HUES64 (cell line): ENCODE measurements around the gene MAN2B2.

Experiments used
- H3K27ac ChIP-seq: 2 replicates; pipeline ENCODE4 v1.7.0; 2013; ENCODE audit warnings: low read depth, low read length, inconsistent platforms
- H3K27me3 ChIP-seq: 2 replicates; pipeline ENCODE4 v1.6.1; 2013; ENCODE audit warnings: mild to moderate bottlenecking, low read length; ENCODE audit not compliant: insufficient read depth
- H3K36me3 ChIP-seq: 2 replicates; pipeline ENCODE4 v1.6.1; 2013; ENCODE audit warnings: mild to moderate bottlenecking, low read length; ENCODE audit not compliant: insufficient read depth
- H3K4me1 ChIP-seq: 2 replicates; pipeline ENCODE4 v1.6.1; 2013; ENCODE audit warnings: mild to moderate bottlenecking, low read length, moderate library complexity; ENCODE audit not compliant: insufficient read depth
- H3K4me3 ChIP-seq: 2 replicates; pipeline ENCODE4 v1.5.1; 2013; ENCODE audit warnings: mild to moderate bottlenecking, low read length, moderate library complexity
- H3K9ac ChIP-seq: 2 replicates; pipeline ENCODE4 v1.6.1; 2013; ENCODE audit warnings: mild to moderate bottlenecking, low read depth, low read length
- H3K9me3 ChIP-seq: 2 replicates; pipeline ENCODE4 v1.6.1; 2013; ENCODE audit warnings: low read depth, low read length; ENCODE audit not compliant: insufficient read depth
- WGBS: fragments of 150-250, 120-280 bp; methylation state at CpG from one replicate; pipeline ENCODE4 v1.1.7; 2013; ENCODE audit warnings: missing lambda C conversion rate; 5-methylcytosine and 5-hydroxymethylcytosine counted together

Gene MAN2B2

DNA sequence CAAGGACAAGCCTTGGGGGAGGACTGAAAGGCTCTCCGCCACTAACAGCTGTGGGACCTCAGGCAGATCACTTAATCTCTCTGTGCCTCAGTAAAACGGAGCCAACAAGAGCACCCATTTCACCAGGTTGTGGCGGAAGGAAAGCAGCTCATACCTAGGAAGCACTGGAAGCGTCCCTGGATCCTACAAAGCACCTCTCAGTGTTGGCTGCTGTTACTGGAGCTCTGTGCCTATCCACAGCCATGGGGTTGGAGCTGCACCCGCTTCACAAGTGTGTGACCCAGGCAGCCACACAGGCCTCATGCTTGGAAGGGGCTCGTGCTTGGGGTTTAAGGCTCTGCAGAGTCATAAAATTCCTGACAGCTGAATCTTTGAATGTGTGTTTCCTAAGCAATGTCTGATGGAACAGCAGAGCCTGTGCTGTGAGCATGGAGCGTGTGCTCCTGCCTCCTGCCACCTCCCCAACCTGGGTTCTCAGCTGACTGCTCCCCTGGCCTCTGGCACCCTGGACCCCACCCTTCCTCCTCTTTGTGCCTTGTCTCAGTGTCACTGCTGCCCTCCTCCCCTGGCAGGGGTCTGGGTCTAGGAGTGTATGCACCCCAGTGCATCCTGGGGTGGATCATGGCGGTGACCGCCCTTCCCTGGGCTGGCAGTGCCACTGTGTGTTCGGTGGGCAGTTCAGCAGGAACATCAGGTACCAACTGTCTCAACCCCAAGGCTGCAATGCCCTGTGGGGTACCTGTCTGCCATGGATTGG is 14.4 kb upstream of the MAN2B2 start:
- WGBS: 85% methylated on average over 10 of the region's 10 CpGs
- Histone ChIP-seq H3K4me3 (no peak overlapping the region), H3K9ac (no peak overlapping the region), H3K27ac (no peak overlapping the region), H3K27me3 (peaks cover 95% of the 10 kb centered on the region), H3K9me3 (no peaks in the 10 kb centered on the region), H3K36me3 (no peaks in the 10 kb centered on the region), H3K4me1 (no peaks in the 10 kb centered on the region)

DNA sequence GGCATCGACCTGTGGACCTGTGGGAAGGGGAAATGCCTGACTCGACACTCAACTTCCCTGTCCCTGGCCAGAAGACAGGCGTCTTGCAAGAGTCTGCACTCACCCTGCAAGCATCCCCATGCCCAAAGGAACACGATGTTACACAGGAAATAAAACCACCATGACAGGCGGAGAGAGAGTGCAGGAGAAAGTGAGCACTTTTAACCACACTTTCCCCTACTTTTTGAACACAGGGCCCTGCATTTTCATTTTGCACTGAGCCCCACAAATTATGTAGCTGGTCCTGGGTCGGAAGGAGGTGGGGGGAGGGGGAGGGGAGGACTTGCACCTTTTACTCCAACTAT is 13.8 kb upstream of the MAN2B2 start:
- H3K36me3 ChIP-seq: no peaks in the 10 kb centered on the region
- no peak overlapping the region for H3K9ac ChIP-seq
- H3K27me3 ChIP-seq: peaks cover 96% of the 10 kb centered on the region
- no peak overlapping the region for H3K4me3 ChIP-seq
- no peaks in the 10 kb centered on the region for H3K4me1 ChIP-seq
- no peak overlapping the region for H3K27ac ChIP-seq
- H3K9me3 ChIP-seq: no peaks in the 10 kb centered on the region
- 61% methylated on average over 5 of the region's 6 CpGs for whole genome bisulfite sequencing

- no peaks in the 10 kb centered on the region for H3K9me3 ChIP-seq
- WGBS: 55% methylated on average over 16 of the region's 16 CpGs
- no peaks in the 10 kb centered on the region for H3K36me3 ChIP-seq
- no peak overlapping the region for H3K9ac ChIP-seq
- peaks cover 96% of the 10 kb centered on the region for H3K27me3 ChIP-seq
- H3K4me1 ChIP-seq: no peaks in the 10 kb centered on the region
- no peak overlapping the region for H3K4me3 ChIP-seq
- H3K27ac ChIP-seq: no peak overlapping the region
These were observed 13.2 kb upstream of the MAN2B2 start for GRCh38 chr4:6561706-6562371.

- Histone ChIP-seq H3K9me3 (no peaks in the 10 kb centered on the region), H3K27me3 (peaks cover 89% of the 10 kb centered on the region), H3K27ac (no peak overlapping the region), H3K36me3 (no peaks in the 10 kb centered on the region), H3K9ac (no peak overlapping the region), H3K4me3 (peak overlapping the region; percentile 50), H3K4me1 (no peaks in the 10 kb centered on the region)
- 1% methylated on average over 127 of the region's 127 CpGs for WGBS
These were observed 11.8 kb upstream of the MAN2B2 start for GRCh38 chr4:6562931-6563901.

DNA sequence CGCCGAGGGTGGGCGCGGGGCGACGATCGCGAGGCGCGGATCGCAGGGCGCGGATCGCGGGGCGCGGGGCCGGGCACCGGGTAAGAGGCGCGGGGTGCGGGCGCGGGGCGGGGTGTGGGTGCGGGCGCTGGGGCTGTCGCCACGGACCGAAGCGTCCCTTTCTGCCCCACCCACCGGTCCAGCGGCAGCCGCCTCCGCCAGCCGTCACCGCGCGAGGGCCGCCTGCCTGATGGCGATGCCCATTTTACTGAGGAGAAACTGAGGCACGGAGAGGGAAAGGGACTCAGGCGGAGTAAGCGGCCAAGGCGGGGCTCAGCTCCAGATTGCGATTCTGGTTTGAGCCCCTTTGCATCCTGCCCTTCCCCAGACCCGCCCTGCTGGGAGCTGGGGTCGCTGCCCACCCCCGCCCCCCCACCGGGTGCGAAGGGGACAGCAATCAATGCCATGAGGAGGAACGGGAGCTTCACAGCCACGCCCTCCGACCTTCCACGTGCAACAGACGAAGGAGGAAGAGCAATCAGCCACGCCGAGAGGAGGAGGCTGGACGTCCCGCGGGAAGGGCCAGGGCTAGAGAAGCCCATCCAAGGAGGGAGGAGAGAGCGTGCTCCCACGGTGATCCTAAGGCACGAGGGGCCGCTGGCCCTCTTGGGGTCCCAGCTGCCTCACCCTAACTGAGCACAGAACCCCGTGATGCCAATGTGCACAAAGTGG is 10.9 kb upstream of the MAN2B2 start:
- Histone ChIP-seq H3K36me3 (no peaks in the 10 kb centered on the region), H3K4me1 (no peaks in the 10 kb centered on the region), H3K9ac (no peak overlapping the region), H3K9me3 (no peaks in the 10 kb centered on the region), H3K27me3 (peaks cover 80% of the 10 kb centered on the region), H3K4me3 (no peak overlapping the region), H3K27ac (no peak overlapping the region)
- WGBS: 9% methylated on average over 66 of the region's 66 CpGs

DNA sequence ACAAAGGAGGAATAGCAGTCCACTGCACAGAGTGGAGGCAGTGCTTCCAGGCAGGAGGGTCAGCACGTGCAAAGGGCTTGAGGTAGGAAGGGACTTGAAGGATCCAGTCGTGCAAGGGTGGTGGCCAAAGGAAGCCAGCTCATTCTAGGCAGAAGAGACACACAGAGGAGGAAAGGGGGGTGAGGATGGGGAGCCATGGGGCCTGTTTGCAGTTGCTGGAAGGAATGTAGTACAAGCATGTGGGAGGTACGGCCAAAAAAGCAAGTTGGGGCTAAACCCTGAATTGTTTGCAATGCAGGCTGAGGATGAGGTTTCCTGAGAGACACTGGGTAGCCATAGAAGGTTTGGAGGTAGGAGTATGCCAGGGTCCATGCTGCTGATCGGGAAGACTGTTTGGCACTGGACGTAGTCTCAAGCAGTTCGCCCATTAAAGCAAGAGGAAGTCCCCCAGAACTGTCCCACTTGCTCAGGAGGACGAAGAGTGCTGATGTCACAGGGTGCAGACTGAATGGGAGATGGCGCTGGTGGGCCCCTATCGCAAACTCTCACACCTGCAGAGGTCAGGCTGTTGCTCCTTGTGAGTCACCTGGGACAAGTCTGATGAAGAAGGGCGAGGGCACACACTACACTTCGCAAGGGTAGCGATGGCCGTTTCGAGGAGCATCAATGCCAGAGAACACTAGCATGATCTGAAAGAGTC is 9.1 kb upstream of the MAN2B2 start:
- Histone ChIP-seq H3K36me3 (no peaks in the 10 kb centered on the region), H3K4me1 (no peaks in the 10 kb centered on the region), H3K27me3 (peaks cover 64% of the 10 kb centered on the region), H3K27ac (no peak overlapping the region), H3K4me3 (no peak overlapping the region), H3K9ac (no peak overlapping the region), H3K9me3 (no peaks in the 10 kb centered on the region)
- 80% methylated on average over 14 of the region's 14 CpGs for WGBS

GRCh38 chr4:6566391-6567190 is 8.4 kb upstream of the MAN2B2 start:
- no peak overlapping the region for H3K27ac ChIP-seq
- H3K9me3 ChIP-seq: no peaks in the 10 kb centered on the region
- peaks cover 56% of the 10 kb centered on the region for H3K27me3 ChIP-seq
- no peaks in the 10 kb centered on the region for H3K36me3 ChIP-seq
- 85% methylated on average over 13 of the region's 13 CpGs for WGBS
- no peaks in the 10 kb centered on the region for H3K4me1 ChIP-seq
- no peak overlapping the region for H3K9ac ChIP-seq
- no peak overlapping the region for H3K4me3 ChIP-seq

DNA sequence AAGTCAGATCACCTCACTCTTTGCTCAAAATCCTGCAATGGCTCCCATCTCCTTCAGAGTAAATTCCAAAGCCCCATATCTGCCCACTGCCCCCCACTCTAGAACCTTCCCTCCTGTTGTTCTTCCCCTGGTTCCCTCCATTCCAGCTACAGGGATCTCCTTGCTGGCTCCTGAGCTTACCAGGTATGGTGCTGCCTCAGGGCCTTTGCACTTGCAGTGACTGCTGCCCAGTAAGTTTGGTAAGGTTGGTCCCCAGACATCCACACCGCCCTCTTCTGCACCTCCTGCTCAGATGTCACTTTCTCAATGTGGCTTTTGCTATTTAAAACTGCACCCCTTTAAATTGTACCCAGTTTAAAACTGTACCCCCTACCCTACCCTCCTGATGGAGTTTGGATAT is 7.8 kb upstream of the MAN2B2 start:
- H3K27ac ChIP-seq: no peak overlapping the region
- H3K4me1 ChIP-seq: no peaks in the 10 kb centered on the region
- H3K27me3 ChIP-seq: peaks cover 50% of the 10 kb centered on the region
- no peaks in the 10 kb centered on the region for H3K9me3 ChIP-seq
- no peaks in the 10 kb centered on the region for H3K36me3 ChIP-seq
- WGBS: 100% methylated on average over 1 of the region's 1 CpG
- no peak overlapping the region for H3K9ac ChIP-seq
- no peak overlapping the region for H3K4me3 ChIP-seq

GRCh38 chr4:6568148-6568547 is 6.8 kb upstream of the MAN2B2 start:
- Histone ChIP-seq H3K4me3 (no peak overlapping the region), H3K36me3 (no peaks in the 10 kb centered on the region), H3K27me3 (peaks cover 50% of the 10 kb centered on the region), H3K9ac (no peak overlapping the region), H3K9me3 (no peaks in the 10 kb centered on the region), H3K27ac (no peak overlapping the region), H3K4me1 (no peaks in the 10 kb centered on the region)
- WGBS: 82% methylated on average over 7 of the region's 7 CpGs
